Lower lobe of right lung (tissue), 2 donors: ENCODE data around the gene CENPH. TPM values are rescaled to one million over a fixed set of nuclear protein-coding genes. Genes with fewer than 3 reads are reported as not detected.

ENCODE experiments used
- ATAC-seq, 2 donors: fragments of 200-7000 bp; cut with Tn5 transposase; one replicate each; pipeline ENCODE4 v1.9.1; 2020 to 2022; ENCODE audit warnings: mild to moderate bottlenecking in 2 of 2, moderate library complexity in 2 of 2
- DNase-seq: peaks from one replicate; pipeline ENCODE4 v3.0.0-alpha.2; 2020
- H3K27ac ChIP-seq: fragments of 200-600 bp; one replicate; pipeline ENCODE4 v1.8.0; 2022
- H3K27me3 ChIP-seq: fragments of 200-600 bp; one replicate; pipeline ENCODE4 v1.8.0; 2022; ENCODE audit warnings: low read depth
- H3K36me3 ChIP-seq: fragments of 200-600 bp; one replicate; pipeline ENCODE4 v1.8.0; 2022; ENCODE audit warnings: mild to moderate bottlenecking
- H3K4me1 ChIP-seq: fragments of 200-600 bp; one replicate; pipeline ENCODE4 v1.8.0; 2022
- H3K4me3 ChIP-seq: fragments of 200-600 bp; one replicate; pipeline ENCODE4 v1.8.0; 2022; ENCODE audit warnings: mild to moderate bottlenecking
- H3K9me3 ChIP-seq: fragments of 200-600 bp; one replicate; pipeline ENCODE4 v1.8.0; 2022
- intact Hi-C: fragments of 100-400 bp; cut with DNase I; formaldehyde crosslinking; loops from one replicate; pipeline ENCODE4 v1.11.0; 2022
- total RNA-seq: library from RNA; stranded (reverse); fragmentation: NEBNext Ultra II Directional; extraction: Animal tissue kit (Norgen Biotek cat#: 25700); gene quantifications from one replicate; pipeline ENCODE4 v1.2.1, GENCODE V29; 2021
- TF ChIP-seq, protein P1 (sequence below): fragments of 200-600 bp; IDR thresholded peaks from one replicate; pipeline ENCODE4 v1.8.0; 2022; ENCODE audit warnings: antibody characterized with exemption, mild to moderate bottlenecking
- donor health status: DM: no; HTN: yes; CAD: no; lungs with severe emphysema.

CENPH gene
- total RNA-seq, 1 donor from 2014 or later: 2.9 TPM

DNA sequence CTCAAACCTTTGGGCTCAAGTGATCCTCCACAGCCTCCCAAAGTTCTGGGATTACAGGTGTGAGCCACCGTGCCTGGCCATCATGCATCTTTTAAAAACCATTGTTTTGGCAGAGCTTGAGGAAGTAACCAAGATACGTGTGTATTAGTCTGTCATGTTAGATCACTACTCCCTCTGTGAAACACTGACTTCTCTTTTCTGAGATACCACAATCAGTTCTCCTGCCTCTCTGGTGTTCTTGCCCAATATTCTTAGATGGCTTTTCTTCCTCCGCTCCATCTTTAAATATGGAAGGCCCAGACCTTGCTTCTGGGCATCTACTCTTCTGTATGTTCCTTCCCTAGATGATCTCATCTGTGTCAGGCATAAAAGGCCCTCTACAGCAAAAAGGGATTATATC lies 36.7 kb upstream of the CENPH start:
- H3K4me3 ChIP-seq: no peak overlapping the region
- no peaks in the 10 kb centered on the region for H3K4me1 ChIP-seq
- ATAC-seq (no peak), DNase-seq (no peak)
- intact Hi-C loops: no loop called here
- TF ChIP-seq, protein P1, sequence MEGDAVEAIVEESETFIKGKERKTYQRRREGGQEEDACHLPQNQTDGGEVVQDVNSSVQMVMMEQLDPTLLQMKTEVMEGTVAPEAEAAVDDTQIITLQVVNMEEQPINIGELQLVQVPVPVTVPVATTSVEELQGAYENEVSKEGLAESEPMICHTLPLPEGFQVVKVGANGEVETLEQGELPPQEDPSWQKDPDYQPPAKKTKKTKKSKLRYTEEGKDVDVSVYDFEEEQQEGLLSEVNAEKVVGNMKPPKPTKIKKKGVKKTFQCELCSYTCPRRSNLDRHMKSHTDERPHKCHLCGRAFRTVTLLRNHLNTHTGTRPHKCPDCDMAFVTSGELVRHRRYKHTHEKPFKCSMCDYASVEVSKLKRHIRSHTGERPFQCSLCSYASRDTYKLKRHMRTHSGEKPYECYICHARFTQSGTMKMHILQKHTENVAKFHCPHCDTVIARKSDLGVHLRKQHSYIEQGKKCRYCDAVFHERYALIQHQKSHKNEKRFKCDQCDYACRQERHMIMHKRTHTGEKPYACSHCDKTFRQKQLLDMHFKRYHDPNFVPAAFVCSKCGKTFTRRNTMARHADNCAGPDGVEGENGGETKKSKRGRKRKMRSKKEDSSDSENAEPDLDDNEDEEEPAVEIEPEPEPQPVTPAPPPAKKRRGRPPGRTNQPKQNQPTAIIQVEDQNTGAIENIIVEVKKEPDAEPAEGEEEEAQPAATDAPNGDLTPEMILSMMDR: no peak
- no peak overlapping the region for H3K27ac ChIP-seq
- no peaks in the 10 kb centered on the region for H3K36me3 ChIP-seq
- no peaks in the 10 kb centered on the region for H3K9me3 ChIP-seq
- no peaks in the 10 kb centered on the region for H3K27me3 ChIP-seq

DNA sequence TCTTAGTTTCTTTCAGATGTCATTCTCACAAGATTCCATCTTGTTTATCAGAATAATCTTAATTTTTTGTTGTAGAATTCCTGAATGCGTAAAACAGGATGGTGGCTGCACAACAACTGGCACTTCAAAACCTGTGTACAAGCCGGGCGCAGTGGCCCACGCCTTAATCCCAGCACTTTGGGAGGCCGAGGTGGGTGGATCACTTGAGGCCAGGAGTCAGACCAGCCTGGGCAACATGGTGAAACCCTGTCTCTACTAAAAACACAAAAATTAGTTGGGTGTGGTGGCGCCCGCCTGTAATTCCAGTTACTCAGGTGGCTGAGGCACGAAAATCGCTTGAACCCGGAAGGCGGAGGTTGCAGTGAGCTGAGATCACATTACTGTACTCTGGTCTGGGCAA lies 32.9 kb upstream of the CENPH start:
- no peak for ATAC-seq

DNA sequence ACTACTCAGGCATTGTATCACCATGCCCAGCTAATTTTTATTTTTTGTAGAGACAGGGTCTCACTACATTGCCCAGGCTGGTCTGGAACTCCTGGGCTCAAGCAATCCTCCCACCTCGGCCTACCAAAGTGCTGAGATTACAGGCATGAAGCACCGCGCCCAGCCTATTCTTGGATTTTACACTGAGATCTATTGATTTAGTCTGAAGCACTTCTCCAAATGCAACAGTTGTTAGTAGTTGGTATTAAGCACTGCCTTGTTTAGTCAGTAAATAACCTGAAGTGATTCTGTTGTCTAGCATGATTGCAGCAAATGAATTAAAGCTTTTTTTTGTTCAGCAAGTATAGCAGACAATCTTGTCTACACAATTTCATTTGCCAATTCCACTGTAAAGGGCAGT lies 31.3 kb upstream of the CENPH start:
- Histone ChIP-seq H3K4me1 (no peaks in the 10 kb centered on the region), H3K36me3 (no peaks in the 10 kb centered on the region), H3K9me3 (no peaks in the 10 kb centered on the region), H3K27ac (no peak overlapping the region), H3K27me3 (no peaks in the 10 kb centered on the region), H3K4me3 (no peak overlapping the region)
- TF ChIP-seq, protein P1: no peak
- DNase-seq (no peak), ATAC-seq (peak in 1 of 2 donors; percentile 56)
- intact Hi-C loops: no loop called here

More for the DNA sequence above, 32.9 kb upstream of the CENPH start:
- Histone ChIP-seq H3K27ac (no peak overlapping the region), H3K4me1 (no peaks in the 10 kb centered on the region), H3K36me3 (no peaks in the 10 kb centered on the region), H3K9me3 (no peaks in the 10 kb centered on the region), H3K4me3 (no peak overlapping the region), H3K27me3 (no peaks in the 10 kb centered on the region)
- intact Hi-C loops: no loop called here
- TF ChIP-seq, protein P1: no peak
- no peak for DNase-seq

DNA sequence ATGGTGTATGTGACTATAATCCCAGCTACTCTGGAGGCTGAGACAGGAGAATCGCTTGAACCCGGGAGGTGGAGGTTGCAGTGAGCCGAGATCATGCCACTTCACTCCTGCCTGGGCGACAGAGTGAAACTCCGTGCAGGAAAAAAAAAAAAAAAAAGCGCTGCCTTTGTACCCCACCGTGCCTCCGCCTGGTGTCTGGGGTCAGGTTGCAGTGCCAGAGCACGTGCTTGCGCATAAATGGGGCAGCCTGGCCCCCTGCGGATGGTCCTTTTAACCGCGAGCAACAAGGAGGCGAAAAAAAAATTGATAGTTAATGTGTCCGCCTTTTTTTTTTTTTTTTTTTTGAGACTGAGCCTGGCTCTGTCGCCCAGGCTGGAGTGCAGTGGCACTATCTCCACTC lies 28.7 kb upstream of the CENPH start:
- intact Hi-C loops: no loop called here
- no peaks in the 10 kb centered on the region for H3K27me3 ChIP-seq

DNA sequence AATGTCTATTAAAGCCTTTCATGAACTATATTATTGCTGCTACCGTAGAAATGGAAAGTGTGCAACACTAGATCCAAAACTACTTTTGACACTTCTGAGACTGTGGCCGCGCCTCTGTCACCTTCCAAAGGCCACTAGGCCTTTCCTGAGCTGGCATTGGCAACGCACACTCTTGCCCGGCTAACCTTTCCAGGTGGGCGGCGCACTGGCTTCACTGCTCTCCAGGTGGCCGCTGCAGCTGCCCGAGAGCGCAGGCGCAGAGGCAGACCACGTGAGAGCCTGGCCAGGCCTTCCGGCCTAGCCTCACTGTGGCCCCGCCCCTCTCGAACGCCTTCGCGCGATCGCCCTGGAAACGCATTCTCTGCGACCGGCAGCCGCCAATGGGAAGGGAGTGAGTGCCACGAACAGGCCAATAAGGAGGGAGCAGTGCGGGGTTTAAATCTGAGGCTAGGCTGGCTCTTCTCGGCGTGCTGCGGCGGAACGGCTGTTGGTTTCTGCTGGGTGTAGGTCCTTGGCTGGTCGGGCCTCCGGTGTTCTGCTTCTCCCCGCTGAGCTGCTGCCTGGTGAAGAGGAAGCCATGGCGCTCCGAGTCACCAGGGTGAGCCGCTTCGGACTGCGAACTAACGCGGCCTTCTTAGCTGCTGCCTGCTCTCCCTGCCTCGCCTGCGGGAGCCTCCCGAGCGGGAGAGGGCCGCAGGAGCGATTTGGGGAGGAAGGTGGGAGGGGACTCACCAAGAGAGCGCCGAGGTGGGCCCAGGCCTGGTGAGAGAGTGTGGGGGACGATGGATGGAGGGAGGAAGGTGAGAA lies 22.5 kb upstream of the CENPH start, which contains the start of gene CCNB1:
CCNB1 (plus strand) TSS at position 465 of the 807 bp plus-strand sequence; CDS start at position 578, 113 bp downstream.
- intact Hi-C loops: no loop called here
- Histone ChIP-seq H3K36me3 (peaks cover 8% of the 10 kb centered on the region), H3K27ac (peak within 1 kb of the TSS; percentile 42), H3K9me3 (no peaks in the 10 kb centered on the region), H3K4me3 (peak within 1 kb of the TSS; percentile 78), H3K4me1 (peaks cover 15% of the 10 kb centered on the region), H3K27me3 (no peaks in the 10 kb centered on the region)
- TF ChIP-seq, protein P1: no peak
- DNase-seq (peak; percentile 99), ATAC-seq (peak; percentile 100)

More for the DNA sequence above, 28.7 kb upstream of the CENPH start:
- DNase-seq (no peak), ATAC-seq (no peak)
- Histone ChIP-seq H3K27ac (no peak overlapping the region), H3K36me3 (no peaks in the 10 kb centered on the region), H3K4me1 (no peaks in the 10 kb centered on the region), H3K4me3 (no peak overlapping the region), H3K9me3 (no peaks in the 10 kb centered on the region)
- TF ChIP-seq, protein P1: no peak
